Retina (tissue), 1 donor: ENCODE results near the gene COQ5.
"Not testable (repeated sequence)": the region's sequence is repeated elsewhere in the genome, so short reads cannot be mapped to it uniquely, and the experiment has no call there.

Source experiments
- DNase-seq: peaks from one replicate; pipeline ENCODE4 v3.0.0-alpha.2; 2016

COQ5 gene

GRCh38 chr12:120522568-120522967, 6.4 kb downstream of the COQ5 start:
- DNase-seq, result no peak

DNA sequence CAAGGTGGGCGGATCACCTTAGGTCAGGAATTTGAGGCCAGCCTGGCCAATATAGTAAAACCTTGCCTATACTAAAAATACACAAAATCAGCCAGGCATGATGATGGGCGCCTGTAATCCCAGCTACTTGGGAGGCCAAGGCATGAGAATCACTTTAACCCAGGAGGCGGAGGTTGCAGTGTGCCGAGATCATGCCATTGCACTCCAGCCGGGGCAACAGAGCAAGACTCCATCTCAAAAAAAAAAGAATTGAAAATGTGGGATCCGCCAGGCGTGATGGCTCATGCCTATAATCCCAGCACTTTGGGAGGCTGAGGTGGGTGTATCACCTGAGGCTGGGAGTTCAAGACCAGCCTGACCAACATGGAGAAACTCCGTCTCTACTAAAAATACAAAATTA, 9.6 kb downstream of the COQ5 start:
- DNase-seq, result not testable (repeated sequence)

- no peak for DNase-seq
These were observed 13.5 kb downstream of the COQ5 start for GRCh38 chr12:120515496-120515895.

DNA sequence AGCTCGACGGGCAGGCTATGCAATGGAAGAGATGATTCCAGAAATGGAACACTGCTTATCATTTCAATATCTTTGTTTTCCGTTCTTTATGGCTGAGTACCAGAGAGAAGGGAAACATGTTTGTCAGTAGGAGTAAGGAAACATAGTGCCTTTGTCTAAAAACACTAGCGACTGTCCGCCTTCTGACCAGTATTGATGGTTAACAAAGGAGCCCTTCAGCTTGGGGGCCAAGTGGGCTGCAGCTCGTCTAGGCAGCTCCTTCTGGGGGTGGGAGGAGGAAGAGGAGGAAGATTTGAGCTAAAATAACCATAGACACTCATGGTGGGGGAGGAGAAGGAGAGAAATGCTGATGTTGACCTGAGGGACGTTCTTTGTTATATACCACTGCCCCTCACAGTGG, 15.0 kb downstream of the COQ5 start:
- no peak for DNase-seq

DNA sequence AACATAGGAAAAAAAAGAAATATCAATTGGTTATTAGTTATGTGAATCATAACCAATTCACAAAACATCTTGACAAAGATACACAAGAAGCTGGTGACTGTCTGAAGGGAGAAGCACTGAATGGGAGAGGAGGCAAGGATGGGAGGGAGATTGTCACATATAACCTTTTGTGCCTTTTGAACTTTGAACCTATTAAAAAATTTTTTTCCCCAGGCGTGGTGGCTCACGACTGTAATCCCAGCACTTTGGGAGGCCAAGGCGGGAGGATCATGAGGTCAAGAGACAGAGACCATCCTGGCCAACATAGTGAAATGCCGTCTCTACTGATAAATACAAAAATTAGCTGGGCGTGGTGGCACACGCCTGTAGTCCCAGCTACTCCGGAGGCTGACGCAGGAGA, 20.4 kb downstream of the COQ5 start:
- DNase-seq, result no peak

- no peak for DNase-seq
These were observed 24.4 kb downstream of the COQ5 start for GRCh38 chr12:120504587-120504986.

GRCh38 chr12:120500581-120500980, 28.4 kb downstream of the COQ5 start:
- no peak for DNase-seq

GRCh38 chr12:120498870-120499515, 30.0 kb downstream of the COQ5 start:
- DNase-seq, result no peak

DNA sequence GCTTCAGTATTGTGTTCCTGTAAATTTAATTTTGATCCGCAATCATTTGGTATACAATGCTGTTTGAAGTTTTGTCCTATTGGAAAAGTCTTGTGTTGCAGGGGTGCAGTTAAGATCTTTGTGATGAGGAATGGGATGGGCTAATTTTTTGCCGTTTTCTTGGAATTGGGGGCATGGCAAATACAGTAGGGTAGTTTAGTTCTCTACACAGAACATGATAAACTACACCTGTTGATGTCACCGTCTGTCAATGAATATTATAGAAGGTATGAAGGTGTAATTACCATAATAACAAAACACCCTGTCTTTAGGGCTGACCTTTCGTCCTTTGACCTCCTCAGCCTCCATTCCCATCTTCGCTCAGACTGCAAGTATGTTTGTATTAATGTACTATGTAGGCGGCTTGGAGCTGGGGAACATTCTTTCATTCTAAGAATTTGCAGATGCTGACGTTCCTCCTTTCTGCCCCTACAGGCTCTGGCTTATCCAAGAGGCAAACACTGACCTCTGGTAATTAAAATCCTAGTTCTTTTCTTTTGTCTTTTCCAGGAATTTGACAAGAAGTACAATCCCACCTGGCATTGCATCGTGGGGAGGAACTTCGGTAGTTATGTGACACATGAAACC, 31.3 kb downstream of the COQ5 start:
- DNase-seq, result no peak

- DNase-seq, result peak; percentile 86
These were observed 32.3 kb downstream of the COQ5 start for GRCh38 chr12:120496413-120497340.

DNA sequence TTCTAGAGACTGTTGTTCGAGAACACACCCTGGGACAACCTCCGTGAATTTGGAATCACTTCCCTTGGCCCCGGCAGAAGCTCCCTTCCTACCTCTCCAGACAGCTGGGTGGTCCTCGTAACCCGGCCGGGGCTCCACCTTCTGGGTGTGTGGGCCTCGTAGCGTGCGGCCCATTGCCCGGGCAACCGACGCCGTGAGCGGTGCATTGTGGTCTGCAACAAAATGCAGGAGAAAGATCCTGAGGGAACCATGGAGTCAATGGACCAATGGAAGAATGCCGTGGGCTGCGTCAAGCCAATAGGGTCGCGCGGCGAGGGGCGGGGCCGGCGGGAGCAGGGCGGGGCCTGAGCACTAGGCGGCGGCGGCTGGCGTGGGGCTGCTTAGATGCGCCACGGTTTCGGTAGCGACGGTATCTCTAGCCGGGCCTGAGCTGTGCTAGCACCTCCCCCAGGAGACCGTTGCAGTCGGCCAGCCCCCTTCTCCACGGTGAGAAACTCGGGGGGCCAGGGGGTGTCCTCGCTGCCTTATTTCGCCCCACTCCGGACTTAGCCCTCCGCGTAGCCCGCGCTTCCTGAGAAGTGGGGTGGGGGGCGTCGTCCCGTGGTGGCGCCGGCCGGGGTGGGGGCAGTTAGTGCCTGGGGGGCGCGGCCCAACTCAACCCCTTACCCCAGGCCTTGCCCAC, 33.1 kb downstream of the COQ5 start, which contains the start of gene DYNLL1:
TSS of gene DYNLL1 (plus strand) at position 383 of the 682 bp plus-strand sequence. CDS start 309 bp downstream, outside the sequence.
- DNase-seq, result peak; percentile 99

- peak; percentile 26 for DNase-seq
These were observed 33.7 kb downstream of the COQ5 start for GRCh38 chr12:120495186-120495730.

- DNase-seq, result no peak
These were observed 38.0 kb downstream of the COQ5 start for GRCh38 chr12:120490833-120491512.

DNA sequence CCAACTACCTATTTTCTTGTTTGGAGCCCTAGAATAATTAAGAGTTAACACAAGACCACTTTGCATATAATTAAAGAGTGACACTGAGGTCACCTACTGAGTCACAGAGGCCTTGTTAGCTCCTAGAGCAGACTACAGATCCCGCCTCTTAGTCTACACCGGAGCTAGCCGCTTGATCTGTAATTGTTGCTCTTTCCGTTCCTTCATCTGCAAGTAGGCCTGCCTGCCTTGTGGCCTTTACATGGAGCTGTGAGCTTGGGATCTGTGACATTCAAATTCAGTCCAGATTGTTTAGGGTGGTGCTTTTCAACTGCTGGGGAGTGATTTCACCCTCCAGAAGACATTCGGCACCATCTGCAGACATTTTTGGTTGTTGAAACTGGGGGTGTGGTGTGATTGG, 38.6 kb downstream of the COQ5 start:
- no peak for DNase-seq

- no peak for DNase-seq
These were observed 39.9 kb downstream of the COQ5 start for GRCh38 chr12:120489018-120489417.

GRCh38 chr12:120488057-120488640, 40.8 kb downstream of the COQ5 start:
- no peak for DNase-seq

- not testable (repeated sequence) for DNase-seq
These were observed 41.4 kb downstream of the COQ5 start for GRCh38 chr12:120487552-120487951.

DNA sequence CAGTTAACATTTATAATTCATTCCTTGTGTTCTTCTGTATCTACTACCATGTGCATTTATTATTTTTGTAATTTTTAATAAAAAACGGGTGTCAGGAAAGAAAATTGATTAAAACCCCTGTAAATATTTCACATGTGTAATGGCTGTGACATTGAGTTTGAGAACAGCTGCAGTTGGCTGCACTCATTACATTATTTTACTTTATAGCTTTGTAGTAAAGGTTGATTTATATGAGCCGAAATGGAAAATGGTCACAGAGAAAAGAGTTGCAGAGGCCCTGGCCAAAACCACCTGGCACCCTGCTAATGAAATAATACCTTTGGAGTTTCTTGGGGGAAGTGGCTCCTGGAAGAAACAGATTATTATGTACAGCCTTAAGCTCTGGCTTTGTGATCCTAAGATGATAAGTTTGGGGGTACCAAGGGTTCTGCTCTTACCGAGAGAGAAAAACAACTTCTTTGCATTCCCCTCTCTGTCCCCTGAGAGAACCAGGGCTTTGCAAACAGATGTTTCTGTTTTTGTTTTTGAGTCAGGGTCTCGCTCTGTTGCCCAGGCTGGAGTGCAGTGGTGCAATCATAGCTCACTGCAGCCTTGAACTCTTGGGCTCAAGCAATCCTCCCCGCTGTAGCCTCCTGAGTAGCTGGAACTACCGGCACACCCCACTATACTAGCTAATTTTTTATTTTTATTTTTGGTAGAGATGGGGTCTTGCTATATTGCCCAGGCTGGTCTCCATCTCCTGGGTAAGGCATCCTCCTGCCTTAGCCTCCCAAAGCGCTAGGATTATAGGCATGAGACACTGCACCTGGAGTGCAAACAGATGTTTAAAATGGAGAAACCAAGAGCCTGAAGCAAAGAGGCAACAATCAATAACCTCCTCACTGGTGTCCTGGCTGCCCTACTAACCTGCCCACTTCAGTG, 42.7 kb downstream of the COQ5 start:
- no peak for DNase-seq

GRCh38 chr12:120483621-120484020, 45.3 kb downstream of the COQ5 start:
- DNase-seq, result no peak

GRCh38 chr12:120481022-120481767, 47.8 kb downstream of the COQ5 start:
- no peak for DNase-seq
